GM23248 (cell line): ENCODE data around the gene PRPS1.

Source experiments
- EZH2 ChIP-seq: fragments of 200-600 bp; sonication (generic); IDR thresholded peaks from 2 replicates; pipeline ENCODE4 v1.6.1; 2018; ENCODE audit warnings: antibody characterized with exemption, mild to moderate bottlenecking; ENCODE audit not compliant: insufficient read depth, poor library complexity, severe bottlenecking
- EZH2phosphoT487 ChIP-seq: fragments of 200-600 bp; sonication (generic); IDR thresholded peaks from 2 replicates; pipeline ENCODE4 v1.6.1; 2018; ENCODE audit warnings: antibody characterized with exemption, moderate library complexity, mild to moderate bottlenecking, low read depth; ENCODE audit not compliant: insufficient read depth

- no peak for TF ChIP-seq EZH2
- no peak for TF ChIP-seq EZH2phosphoT487
These were observed 49.6 kb downstream of the PRPS1 start for GRCh38 chrX:107677909-107678308.
